Choroid plexus epithelial cell (primary cell): ENCODE results near the gene PLSCR3.

Experiments used
- DNase-seq: peaks from one replicate; pipeline ENCODE4 v3.0.0-alpha.2; 2010; ENCODE audit warnings: low read depth
- H3K4me3 ChIP-seq: 2 replicates; pipeline ENCODE4 v1.5.1; 2011; ENCODE audit warnings: low read depth, mild to moderate bottlenecking, control low read depth, low read length, moderate library complexity
- CTCF ChIP-seq: conservative IDR thresholded peaks from 2 replicates; pipeline ENCODE4 v1.5.1; 2011; ENCODE audit warnings: low read depth, mild to moderate bottlenecking, control low read depth, inconsistent platforms, low read length, moderate library complexity

Gene PLSCR3

DNA sequence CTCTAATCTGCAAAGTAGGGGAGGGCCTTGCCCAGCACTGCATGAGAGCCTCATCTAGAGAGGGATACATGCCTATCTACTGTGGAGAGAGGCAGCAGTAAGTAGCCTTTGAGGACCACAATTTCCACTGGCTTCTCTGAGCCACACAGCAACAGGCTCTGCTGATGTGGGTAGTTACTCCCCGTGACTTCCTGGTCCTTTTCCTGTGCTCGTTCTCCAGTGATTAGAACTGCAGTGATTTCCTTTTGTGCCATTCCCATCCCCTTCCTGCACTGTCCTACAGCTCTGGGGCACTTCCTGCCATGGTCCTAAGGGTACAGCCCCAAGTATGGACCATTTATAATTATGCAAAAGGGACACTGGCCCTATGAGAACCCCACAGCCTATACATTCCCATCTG, 3.0 kb downstream of the PLSCR3 start:
- no peak for DNase-seq
- TF ChIP-seq CTCF: no peak
- H3K4me3 ChIP-seq: no peak overlapping the region

- no peak overlapping the region for H3K4me3 ChIP-seq
- no peak for DNase-seq
- TF ChIP-seq CTCF: no peak
Observed at GRCh38 chr17:7389924-7390910, 4.1 kb downstream of the PLSCR3 start.

DNA sequence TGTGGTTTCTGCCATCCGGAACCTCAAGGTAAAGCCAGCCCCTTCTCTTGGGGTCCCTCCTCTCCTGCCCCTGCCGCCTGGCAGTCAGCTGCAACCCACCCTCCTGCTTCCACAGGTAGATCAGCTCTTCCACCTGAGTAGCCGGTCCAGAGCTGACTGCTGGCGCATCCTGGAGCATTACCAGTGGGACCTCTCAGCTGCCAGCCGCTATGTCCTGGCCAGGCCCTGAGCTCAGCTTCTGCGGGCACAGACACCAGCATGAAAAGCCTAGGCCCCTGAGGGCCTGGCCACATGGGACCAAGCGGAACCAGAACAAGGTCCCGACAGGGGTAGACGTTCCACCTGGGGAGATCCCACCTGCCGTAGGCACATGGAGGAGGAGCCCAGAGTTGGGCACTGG, 5.5 kb downstream of the PLSCR3 start:
- H3K4me3 ChIP-seq: no peak overlapping the region
- no peak for TF ChIP-seq CTCF
- DNase-seq: no peak

- peak overlapping the region; percentile 44 for H3K4me3 ChIP-seq
- TF ChIP-seq CTCF: no peak
- DNase-seq: no peak
Observed at GRCh38 chr17:7384489-7385081, 9.7 kb downstream of the PLSCR3 start.

DNA sequence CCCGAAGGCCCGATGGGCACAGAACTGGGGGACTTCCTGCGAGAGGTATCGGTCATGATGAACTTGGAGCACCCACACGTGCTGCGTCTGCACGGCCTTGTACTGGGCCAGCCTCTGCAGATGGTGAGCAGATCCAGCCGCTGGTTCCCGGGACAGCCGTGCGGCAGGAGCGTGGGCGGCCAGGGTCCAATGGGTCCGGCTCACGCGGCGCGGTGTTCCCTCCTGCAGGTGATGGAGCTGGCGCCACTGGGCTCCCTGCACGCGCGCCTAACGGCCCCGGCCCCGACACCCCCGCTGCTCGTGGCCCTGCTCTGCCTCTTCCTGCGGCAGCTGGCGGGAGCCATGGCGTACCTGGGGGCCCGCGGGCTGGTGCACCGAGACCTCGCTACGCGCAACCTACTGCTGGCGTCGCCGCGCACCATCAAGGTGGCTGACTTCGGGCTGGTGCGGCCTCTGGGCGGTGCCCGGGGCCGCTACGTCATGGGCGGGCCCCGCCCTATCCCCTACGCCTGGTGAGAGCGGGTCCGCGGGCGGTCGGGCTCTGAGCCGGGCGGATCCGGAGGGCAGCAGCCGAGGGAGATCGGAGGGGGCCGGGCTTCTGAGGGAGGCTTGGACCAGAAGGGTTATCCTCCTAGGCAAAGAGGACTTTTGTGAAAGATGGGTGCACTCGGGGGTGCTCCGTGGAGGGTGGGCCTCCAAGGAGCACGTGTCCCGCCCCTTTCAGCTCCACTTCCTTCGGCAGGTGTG, 10.4 kb downstream of the PLSCR3 start:
- no peak for DNase-seq
- TF ChIP-seq CTCF: no peak
- H3K4me3 ChIP-seq: peak overlapping the region; percentile 44

DNA sequence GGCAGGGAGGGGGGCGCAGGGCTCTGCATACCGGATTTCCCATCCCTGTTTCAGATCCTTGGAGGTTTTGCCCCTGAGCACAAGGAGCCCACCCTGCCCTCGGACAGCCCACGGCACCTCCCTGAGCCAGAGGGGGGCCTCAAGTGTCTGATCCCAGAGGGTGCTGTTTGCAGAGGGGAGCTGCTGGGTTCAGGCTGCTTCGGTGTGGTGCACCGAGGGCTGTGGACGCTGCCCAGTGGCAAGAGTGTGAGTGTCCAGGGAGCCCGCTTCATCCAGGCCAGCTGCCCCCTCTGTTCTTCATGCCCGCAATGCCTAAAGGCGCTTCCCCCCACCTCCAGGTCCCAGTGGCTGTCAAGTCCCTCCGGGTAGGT, 11.0 kb downstream of the PLSCR3 start:
- no peak for DNase-seq
- no peak for TF ChIP-seq CTCF
- no peak overlapping the region for H3K4me3 ChIP-seq
